WTC11 (cell line): ENCODE results near the gene CSNK2A1.

Experiments
- ATF1 ChIP-seq: sonication (generic); formaldehyde crosslinking; IDR thresholded peaks from 2 replicates; pipeline ENCODE4 v1.8.1; 2023; ENCODE audit warnings: mild to moderate bottlenecking, moderate library complexity, missing genetic modification reagents
- ELF4 ChIP-seq: sonication (generic); formaldehyde crosslinking; IDR thresholded peaks from 2 replicates; pipeline ENCODE4 v1.8.1; 2022; ENCODE audit warnings: low read depth, mild to moderate bottlenecking, moderate library complexity, missing genetic modification reagents
- IRF2 ChIP-seq: sonication (generic); formaldehyde crosslinking; IDR thresholded peaks from 2 replicates; pipeline ENCODE4 v1.8.0; 2022; ENCODE audit warnings: low read depth, missing genetic modification reagents, borderline replicate concordance
- TF ChIP-seq, protein P1 (sequence below): fragments of 200-600 bp; IDR thresholded peaks from 2 replicates; pipeline ENCODE4 v1.8.0; 2022; ENCODE audit warnings: antibody characterized with exemption
- TF ChIP-seq, protein P2 (sequence below): sonication (generic); formaldehyde crosslinking; IDR thresholded peaks from 2 replicates; pipeline ENCODE4 v1.8.0; 2022; ENCODE audit warnings: mild to moderate bottlenecking, missing genetic modification reagents
- TF ChIP-seq, protein P3 (sequence below): sonication (generic); formaldehyde crosslinking; conservative IDR thresholded peaks from 2 replicates; pipeline ENCODE4 v1.8.1; 2022; ENCODE audit warnings: mild to moderate bottlenecking, missing genetic modification reagents
- TF ChIP-seq, protein P4 (sequence below): sonication (generic); formaldehyde crosslinking; IDR thresholded peaks from 2 replicates; pipeline ENCODE4 v1.8.0; 2022; ENCODE audit warnings: mild to moderate bottlenecking, missing genetic modification reagents
- TF ChIP-seq, protein P5 (sequence below): sonication (generic); formaldehyde crosslinking; IDR thresholded peaks from 2 replicates; pipeline ENCODE4 v1.8.1; 2022; ENCODE audit warnings: low read depth, missing genetic modification reagents, borderline replicate concordance
- TF ChIP-seq, protein P6 (sequence below): sonication (generic); formaldehyde crosslinking; IDR thresholded peaks from 2 replicates; pipeline ENCODE4 v1.8.1; 2022; ENCODE audit warnings: mild to moderate bottlenecking, missing genetic modification reagents, moderate library complexity, borderline replicate concordance

DNA sequence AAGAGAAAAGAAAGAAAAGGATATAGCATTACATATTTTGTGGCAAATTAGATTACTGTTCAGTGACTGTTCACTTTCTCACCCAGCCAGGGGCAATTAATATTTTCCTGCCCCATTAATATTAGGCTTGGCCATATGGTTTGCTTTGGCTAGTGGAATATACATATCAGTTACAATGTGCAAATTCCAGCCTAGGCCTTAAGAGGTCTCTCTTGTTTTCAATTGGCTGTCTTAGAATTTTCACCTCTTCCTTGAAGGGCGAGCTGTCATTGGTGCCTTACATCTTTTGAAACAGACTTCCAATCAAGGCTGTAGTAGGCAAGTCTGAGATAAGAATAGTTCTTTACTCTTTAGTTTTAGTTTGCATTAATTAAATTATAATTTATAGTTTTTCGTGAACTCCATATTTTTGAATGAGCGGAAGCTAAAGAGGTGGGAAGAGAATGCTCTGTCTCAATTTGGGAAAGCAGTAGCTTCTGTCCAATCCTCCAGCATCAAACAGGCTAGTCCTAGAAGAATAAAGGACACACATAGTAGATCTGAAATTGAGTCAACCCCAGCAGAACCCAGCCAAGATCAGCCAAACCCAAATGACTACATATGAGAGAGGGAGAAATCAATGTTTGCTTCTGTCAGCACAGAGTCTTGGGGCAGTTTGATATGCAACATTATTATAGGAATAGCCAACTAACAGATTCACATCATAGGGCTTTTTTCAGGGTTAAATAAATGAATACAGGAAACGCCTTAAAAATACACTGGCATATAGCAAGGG lies 6.3 kb upstream of the CSNK2A1 start:
- TF ChIP-seq, protein P1, sequence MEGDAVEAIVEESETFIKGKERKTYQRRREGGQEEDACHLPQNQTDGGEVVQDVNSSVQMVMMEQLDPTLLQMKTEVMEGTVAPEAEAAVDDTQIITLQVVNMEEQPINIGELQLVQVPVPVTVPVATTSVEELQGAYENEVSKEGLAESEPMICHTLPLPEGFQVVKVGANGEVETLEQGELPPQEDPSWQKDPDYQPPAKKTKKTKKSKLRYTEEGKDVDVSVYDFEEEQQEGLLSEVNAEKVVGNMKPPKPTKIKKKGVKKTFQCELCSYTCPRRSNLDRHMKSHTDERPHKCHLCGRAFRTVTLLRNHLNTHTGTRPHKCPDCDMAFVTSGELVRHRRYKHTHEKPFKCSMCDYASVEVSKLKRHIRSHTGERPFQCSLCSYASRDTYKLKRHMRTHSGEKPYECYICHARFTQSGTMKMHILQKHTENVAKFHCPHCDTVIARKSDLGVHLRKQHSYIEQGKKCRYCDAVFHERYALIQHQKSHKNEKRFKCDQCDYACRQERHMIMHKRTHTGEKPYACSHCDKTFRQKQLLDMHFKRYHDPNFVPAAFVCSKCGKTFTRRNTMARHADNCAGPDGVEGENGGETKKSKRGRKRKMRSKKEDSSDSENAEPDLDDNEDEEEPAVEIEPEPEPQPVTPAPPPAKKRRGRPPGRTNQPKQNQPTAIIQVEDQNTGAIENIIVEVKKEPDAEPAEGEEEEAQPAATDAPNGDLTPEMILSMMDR = no peak
- TF ChIP-seq, protein P2, sequence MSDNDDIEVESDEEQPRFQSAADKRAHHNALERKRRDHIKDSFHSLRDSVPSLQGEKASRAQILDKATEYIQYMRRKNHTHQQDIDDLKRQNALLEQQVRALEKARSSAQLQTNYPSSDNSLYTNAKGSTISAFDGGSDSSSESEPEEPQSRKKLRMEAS = no peak
- TF ChIP-seq IRF2 (CRISPR knock-in tag) (no peak), ELF4 (no peak), ATF1 (CRISPR knock-in tag) (no peak)
- TF ChIP-seq, protein P3, sequence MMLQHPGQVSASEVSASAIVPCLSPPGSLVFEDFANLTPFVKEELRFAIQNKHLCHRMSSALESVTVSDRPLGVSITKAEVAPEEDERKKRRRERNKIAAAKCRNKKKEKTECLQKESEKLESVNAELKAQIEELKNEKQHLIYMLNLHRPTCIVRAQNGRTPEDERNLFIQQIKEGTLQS (CRISPR knock-in tag) = no peak
- TF ChIP-seq, protein P4, sequence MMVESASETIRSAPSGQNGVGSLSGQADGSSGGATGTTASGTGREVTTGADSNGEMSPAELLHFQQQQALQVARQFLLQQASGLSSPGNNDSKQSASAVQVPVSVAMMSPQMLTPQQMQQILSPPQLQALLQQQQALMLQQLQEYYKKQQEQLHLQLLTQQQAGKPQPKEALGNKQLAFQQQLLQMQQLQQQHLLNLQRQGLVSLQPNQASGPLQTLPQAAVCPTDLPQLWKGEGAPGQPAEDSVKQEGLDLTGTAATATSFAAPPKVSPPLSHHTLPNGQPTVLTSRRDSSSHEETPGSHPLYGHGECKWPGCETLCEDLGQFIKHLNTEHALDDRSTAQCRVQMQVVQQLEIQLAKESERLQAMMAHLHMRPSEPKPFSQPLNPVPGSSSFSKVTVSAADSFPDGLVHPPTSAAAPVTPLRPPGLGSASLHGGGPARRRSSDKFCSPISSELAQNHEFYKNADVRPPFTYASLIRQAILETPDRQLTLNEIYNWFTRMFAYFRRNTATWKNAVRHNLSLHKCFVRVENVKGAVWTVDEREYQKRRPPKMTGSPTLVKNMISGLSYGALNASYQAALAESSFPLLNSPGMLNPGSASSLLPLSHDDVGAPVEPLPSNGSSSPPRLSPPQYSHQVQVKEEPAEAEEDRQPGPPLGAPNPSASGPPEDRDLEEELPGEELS (CRISPR knock-in tag) = no peak
- TF ChIP-seq, protein P5, sequence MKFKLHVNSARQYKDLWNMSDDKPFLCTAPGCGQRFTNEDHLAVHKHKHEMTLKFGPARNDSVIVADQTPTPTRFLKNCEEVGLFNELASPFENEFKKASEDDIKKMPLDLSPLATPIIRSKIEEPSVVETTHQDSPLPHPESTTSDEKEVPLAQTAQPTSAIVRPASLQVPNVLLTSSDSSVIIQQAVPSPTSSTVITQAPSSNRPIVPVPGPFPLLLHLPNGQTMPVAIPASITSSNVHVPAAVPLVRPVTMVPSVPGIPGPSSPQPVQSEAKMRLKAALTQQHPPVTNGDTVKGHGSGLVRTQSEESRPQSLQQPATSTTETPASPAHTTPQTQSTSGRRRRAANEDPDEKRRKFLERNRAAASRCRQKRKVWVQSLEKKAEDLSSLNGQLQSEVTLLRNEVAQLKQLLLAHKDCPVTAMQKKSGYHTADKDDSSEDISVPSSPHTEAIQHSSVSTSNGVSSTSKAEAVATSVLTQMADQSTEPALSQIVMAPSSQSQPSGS = no peak
- TF ChIP-seq, protein P6, sequence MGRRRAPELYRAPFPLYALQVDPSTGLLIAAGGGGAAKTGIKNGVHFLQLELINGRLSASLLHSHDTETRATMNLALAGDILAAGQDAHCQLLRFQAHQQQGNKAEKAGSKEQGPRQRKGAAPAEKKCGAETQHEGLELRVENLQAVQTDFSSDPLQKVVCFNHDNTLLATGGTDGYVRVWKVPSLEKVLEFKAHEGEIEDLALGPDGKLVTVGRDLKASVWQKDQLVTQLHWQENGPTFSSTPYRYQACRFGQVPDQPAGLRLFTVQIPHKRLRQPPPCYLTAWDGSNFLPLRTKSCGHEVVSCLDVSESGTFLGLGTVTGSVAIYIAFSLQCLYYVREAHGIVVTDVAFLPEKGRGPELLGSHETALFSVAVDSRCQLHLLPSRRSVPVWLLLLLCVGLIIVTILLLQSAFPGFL (CRISPR knock-in tag) = no peak
